Endometrium (tissue), 2 donors: ENCODE measurements around the gene FAM163B.

Experiments
- FAIRE-seq: peaks from 2 replicates; lab custom pipeline; 2012; peaks lifted over from hg19 to GRCh38; lab: Jason Lieb, UNC
- donor health status: control.
- donor health status: control.

The FAM163B gene

GRCh38 chr9:133597316-133597957 is 11.8 kb downstream of the FAM163B start:
- no peak for FAIRE-seq

GRCh38 chr9:133595910-133596309 is 13.3 kb downstream of the FAM163B start:
- no peak for FAIRE-seq

- no peak for FAIRE-seq
Observed at GRCh38 chr9:133594310-133594709, 14.9 kb downstream of the FAM163B start.

- FAIRE-seq: no peak
Observed at GRCh38 chr9:133593587-133594253, 15.5 kb downstream of the FAM163B start.

GRCh38 chr9:133592731-133593409 is 16.3 kb downstream of the FAM163B start:
- no peak for FAIRE-seq

- FAIRE-seq: no peak
Observed at GRCh38 chr9:133591985-133592384, 17.2 kb downstream of the FAM163B start.

- FAIRE-seq: no peak
Observed at GRCh38 chr9:133591116-133591910, 17.9 kb downstream of the FAM163B start.

GRCh38 chr9:133590231-133590855 is 18.8 kb downstream of the FAM163B start:
- no peak for FAIRE-seq

GRCh38 chr9:133589454-133590227 is 19.5 kb downstream of the FAM163B start:
- no peak for FAIRE-seq

GRCh38 chr9:133587466-133587865 is 21.7 kb downstream of the FAM163B start:
- FAIRE-seq: no peak

- FAIRE-seq: no peak
Observed at GRCh38 chr9:133587051-133587450, 22.1 kb downstream of the FAM163B start.

GRCh38 chr9:133585481-133586351 is 23.5 kb downstream of the FAM163B start:
- FAIRE-seq: no peak

GRCh38 chr9:133584559-133585476 is 24.4 kb downstream of the FAM163B start:
- no peak for FAIRE-seq

- FAIRE-seq: no peak
Observed at GRCh38 chr9:133584167-133584558, 25.0 kb downstream of the FAM163B start.

- no peak for FAIRE-seq
Observed at GRCh38 chr9:133583586-133583985, 25.6 kb downstream of the FAM163B start.

- FAIRE-seq: no peak
Observed at GRCh38 chr9:133583111-133583510, 26.1 kb downstream of the FAM163B start.

GRCh38 chr9:133582501-133583045 is 26.6 kb downstream of the FAM163B start:
- FAIRE-seq: no peak

- FAIRE-seq: no peak
Observed at GRCh38 chr9:133581513-133582343, 27.5 kb downstream of the FAM163B start.
